HL-60/S4 (cell line): Measurements from ENCODE around the gene FPR2.
"Not testable (repeated sequence)": the region's sequence is repeated elsewhere in the genome, so short reads cannot be mapped to it uniquely, and the experiment has no call there.

ENCODE experiments used
- in situ Hi-C: fragments of 300-500 bp; cut with MboI; formaldehyde crosslinking; loops from 2 replicates; pipeline ENCODE4 v1.14.3; 2022; ENCODE audit warnings: low sequenced_read_pairs

The FPR2 gene

GRCh38 chr19:51803519-51803918 is 42.5 kb downstream of the FPR2 start:
- in situ Hi-C loops: no loop called here

GRCh38 chr19:51803967-51804366 is 43.0 kb downstream of the FPR2 start:
- in situ Hi-C loops: no loop called here

- in situ Hi-C loops: not testable (repeated sequence)
Measured at GRCh38 chr19:51804789-51805188, 43.8 kb downstream of the FPR2 start.

GRCh38 chr19:51805396-51805795 is 44.4 kb downstream of the FPR2 start:
- in situ Hi-C loops: not testable (repeated sequence)

GRCh38 chr19:51806571-51806970 is 45.6 kb downstream of the FPR2 start:
- in situ Hi-C loops: not testable (repeated sequence)

- in situ Hi-C loops: no loop called here
Measured at GRCh38 chr19:51807111-51807701, 46.2 kb downstream of the FPR2 start.

- in situ Hi-C loops: no loop called here
Measured at GRCh38 chr19:51807925-51808324, 46.9 kb downstream of the FPR2 start.

GRCh38 chr19:51808333-51808986 is 47.5 kb downstream of the FPR2 start:
- in situ Hi-C loops: no loop called here

- in situ Hi-C loops: no loop called here
Measured at GRCh38 chr19:51809787-51810186, 48.8 kb downstream of the FPR2 start.

GRCh38 chr19:51810223-51810622 is 49.2 kb downstream of the FPR2 start:
- in situ Hi-C loops: no loop called here

GRCh38 chr19:51811344-51811743 is 50.4 kb downstream of the FPR2 start:
- in situ Hi-C loops: no loop called here

GRCh38 chr19:51815043-51815442 is 54.1 kb downstream of the FPR2 start:
- in situ Hi-C loops: no loop called here

GRCh38 chr19:51816711-51817110 is 55.7 kb downstream of the FPR2 start:
- in situ Hi-C loops: no loop called here

GRCh38 chr19:51820011-51820410 is 59.0 kb downstream of the FPR2 start:
- in situ Hi-C loops: no loop called here
